ENCODE measurements around the gene METTL6.
"Not testable (repeated sequence)": the region's sequence is repeated elsewhere in the genome, so short reads cannot be mapped to it uniquely, and the experiment has no call there.

Gene METTL6

GRCh38 chr3:15427182-15427880 lies at the start of gene METTL6, which contains the start of gene EAF1:
Gene METTL6 (minus strand): TSS chr3:15427544. CDS start chr3:15426511, 1,033 bp downstream.
Gene EAF1 (plus strand): TSS chr3:15427598. CDS start chr3:15427780, 182 bp downstream.
- H3K4me3 ChIP-seq (ENCODE audit: low read depth, low read length), result peak within 1 kb of the TSS; percentile 98

GRCh38 chr3:15476378-15476777 lies 49.0 kb upstream of the METTL6 start:
- no peak overlapping the region for H3K4me3 ChIP-seq (ENCODE audit: low read depth, low read length)

- H3K4me3 ChIP-seq (ENCODE audit: low read depth, low read length), result no peak overlapping the region
Observed at GRCh38 chr3:15475161-15475560, 47.8 kb upstream of the METTL6 start.

GRCh38 chr3:15471861-15472260 lies 44.5 kb upstream of the METTL6 start:
- H3K4me3 ChIP-seq (ENCODE audit: low read depth, low read length), result no peak overlapping the region

GRCh38 chr3:15470849-15471248 lies 43.5 kb upstream of the METTL6 start:
- H3K4me3 ChIP-seq (ENCODE audit: low read depth, low read length), result no peak overlapping the region

GRCh38 chr3:15470261-15470660 lies 42.9 kb upstream of the METTL6 start:
- H3K4me3 ChIP-seq (ENCODE audit: low read depth, low read length), result no peak overlapping the region

- no peak overlapping the region for H3K4me3 ChIP-seq (ENCODE audit: low read depth, low read length)
Observed at GRCh38 chr3:15467227-15468181, 40.2 kb upstream of the METTL6 start.

- H3K4me3 ChIP-seq (ENCODE audit: low read depth, low read length), result no peak overlapping the region
Observed at GRCh38 chr3:15465876-15466585, 38.7 kb upstream of the METTL6 start.

GRCh38 chr3:15462451-15462850 lies 35.1 kb upstream of the METTL6 start:
- H3K4me3 ChIP-seq (ENCODE audit: low read depth, low read length), result no peak overlapping the region

GRCh38 chr3:15460891-15461531 lies 33.7 kb upstream of the METTL6 start:
- H3K4me3 ChIP-seq (ENCODE audit: low read depth, low read length), result no peak overlapping the region

- no peak overlapping the region for H3K4me3 ChIP-seq (ENCODE audit: low read depth, low read length)
Observed at GRCh38 chr3:15458212-15458780, 31.0 kb upstream of the METTL6 start.

- not testable (repeated sequence) for H3K4me3 ChIP-seq (ENCODE audit: low read depth, low read length)
Observed at GRCh38 chr3:15456915-15457314, 29.6 kb upstream of the METTL6 start.

- no peak overlapping the region for H3K4me3 ChIP-seq (ENCODE audit: low read depth, low read length)
Observed at GRCh38 chr3:15456321-15456720, 29.0 kb upstream of the METTL6 start.

- H3K4me3 ChIP-seq (ENCODE audit: low read depth, low read length), result no peak overlapping the region
Observed at GRCh38 chr3:15455756-15456155, 28.4 kb upstream of the METTL6 start.

- H3K4me3 ChIP-seq (ENCODE audit: low read depth, low read length), result no peak overlapping the region
Observed at GRCh38 chr3:15454965-15455364, 27.6 kb upstream of the METTL6 start.

GRCh38 chr3:15453991-15454625 lies 26.8 kb upstream of the METTL6 start:
- no peak overlapping the region for H3K4me3 ChIP-seq (ENCODE audit: low read depth, low read length)

- no peak overlapping the region for H3K4me3 ChIP-seq (ENCODE audit: low read depth, low read length)
Observed at GRCh38 chr3:15453501-15453900, 26.2 kb upstream of the METTL6 start.

- no peak overlapping the region for H3K4me3 ChIP-seq (ENCODE audit: low read depth, low read length)
Observed at GRCh38 chr3:15452961-15453360, 25.6 kb upstream of the METTL6 start.

GRCh38 chr3:15452156-15452555 lies 24.8 kb upstream of the METTL6 start:
- H3K4me3 ChIP-seq (ENCODE audit: low read depth, low read length), result no peak overlapping the region

All from iPS-11a (cell line).